Activated gamma-delta T cell treated with Interleukin-2 at 50 U/mL for 16 hours (primary cell): ENCODE results near the gene GAB3.
A peak's percentile ranks its signal among the peaks of the same experiment; 100 is the strongest.

ENCODE experiments used
- DNase-seq: peaks from one replicate; pipeline ENCODE4 v3.0.0-alpha.2; 2020

Gene GAB3

GRCh38 chrX:154750301-154751202 is at the start of gene GAB3:
Gene GAB3 (minus strand): TSS chrX:154751077. CDS start chrX:154751025, 52 bp downstream.
- peak; percentile 36 for DNase-seq

GRCh38 chrX:154799556-154800348 is 48.9 kb upstream of the GAB3 start:
- DNase-seq: no peak

GRCh38 chrX:154797006-154797405 is 46.1 kb upstream of the GAB3 start:
- DNase-seq: no peak

GRCh38 chrX:154795016-154795415 is 44.1 kb upstream of the GAB3 start:
- no peak for DNase-seq

GRCh38 chrX:154793084-154793795 is 42.4 kb upstream of the GAB3 start:
- no peak for DNase-seq

GRCh38 chrX:154791939-154792338 is 41.1 kb upstream of the GAB3 start:
- no peak for DNase-seq

- DNase-seq: no peak
Measured at GRCh38 chrX:154791467-154791866, 40.6 kb upstream of the GAB3 start.

GRCh38 chrX:154785716-154786115 is 34.8 kb upstream of the GAB3 start:
- no peak for DNase-seq

- no peak for DNase-seq
Measured at GRCh38 chrX:154784149-154784995, 33.5 kb upstream of the GAB3 start.

GRCh38 chrX:154780968-154781367 is 30.1 kb upstream of the GAB3 start:
- DNase-seq: no peak

GRCh38 chrX:154779261-154779660 is 28.4 kb upstream of the GAB3 start:
- DNase-seq: no peak

- DNase-seq: no peak
Measured at GRCh38 chrX:154776753-154777152, 25.9 kb upstream of the GAB3 start.

- DNase-seq: no peak
Measured at GRCh38 chrX:154775419-154776349, 24.8 kb upstream of the GAB3 start.

- no peak for DNase-seq
Measured at GRCh38 chrX:154774622-154775021, 23.7 kb upstream of the GAB3 start.

GRCh38 chrX:154762537-154763296 is 11.8 kb upstream of the GAB3 start, which contains the start of gene DKC1:
Gene DKC1 (plus strand): TSS chrX:154762864. CDS start chrX:154762966, 102 bp downstream.
- peak; percentile 92 for DNase-seq

- no peak for DNase-seq
Measured at GRCh38 chrX:154761977-154762536, 11.2 kb upstream of the GAB3 start.

GRCh38 chrX:154758696-154759095 is 7.8 kb upstream of the GAB3 start:
- DNase-seq: no peak

GRCh38 chrX:154751669-154752271 is 893 bp upstream of the GAB3 start:
- DNase-seq: no peak

GRCh38 chrX:154751203-154751668 is 359 bp upstream of the GAB3 start:
- DNase-seq: no peak
